GM18508 (cell line): ENCODE results near the gene PHF13.
"Not testable (repeated sequence)": the region's sequence is repeated elsewhere in the genome, so short reads cannot be mapped to it uniquely, and the experiment has no call there.

Experiments used
- ATAC-seq: cut with Tn5 transposase; IDR thresholded peaks from one replicate; pipeline ENCODE4 v1.9.1; 2021; ENCODE audit warnings: moderate number of reproducible peaks; ENCODE audit not compliant: insufficient read depth, unreplicated experiment

The PHF13 gene

GRCh38 chr1:6585841-6586240 lies 27.7 kb upstream of the PHF13 start:
- ATAC-seq: no peak

GRCh38 chr1:6586404-6586816 lies 27.1 kb upstream of the PHF13 start:
- no peak for ATAC-seq

DNA sequence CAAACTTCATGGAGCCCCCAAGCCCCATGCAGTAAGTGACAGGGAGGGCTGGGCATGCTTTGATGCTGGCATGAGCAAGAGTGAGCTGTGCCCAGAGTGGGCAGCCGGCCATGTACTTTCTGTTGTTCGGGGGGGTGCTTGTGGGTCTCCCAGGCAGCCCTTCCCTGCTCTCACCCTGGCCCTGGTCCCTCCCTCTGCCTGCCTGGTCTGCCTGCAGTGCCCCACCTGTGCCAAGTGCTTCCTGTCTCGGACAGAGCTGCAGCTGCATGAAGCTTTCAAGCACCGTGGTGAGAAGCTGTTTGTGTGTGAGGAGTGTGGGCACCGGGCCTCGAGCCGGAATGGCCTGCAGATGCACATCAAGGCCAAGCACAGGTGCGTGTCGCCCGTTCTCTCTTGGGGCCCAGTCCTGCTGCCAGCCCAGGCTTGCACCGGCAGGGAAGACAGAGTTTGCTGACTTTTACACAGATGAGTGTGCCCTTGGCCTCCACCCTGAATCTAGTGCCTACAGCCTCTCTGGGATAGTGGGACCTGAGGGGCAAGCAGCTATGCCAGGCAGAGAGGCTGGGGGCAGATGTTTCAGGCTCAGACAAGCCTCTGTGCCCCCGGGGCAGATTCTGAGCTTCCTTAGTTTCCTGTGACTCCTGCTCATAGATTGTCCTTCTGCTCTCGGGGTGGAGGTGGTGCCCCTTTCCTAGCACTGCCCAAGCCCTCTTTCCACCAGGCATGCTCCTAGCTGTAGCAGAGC lies 26.1 kb upstream of the PHF13 start:
- no peak for ATAC-seq

DNA sequence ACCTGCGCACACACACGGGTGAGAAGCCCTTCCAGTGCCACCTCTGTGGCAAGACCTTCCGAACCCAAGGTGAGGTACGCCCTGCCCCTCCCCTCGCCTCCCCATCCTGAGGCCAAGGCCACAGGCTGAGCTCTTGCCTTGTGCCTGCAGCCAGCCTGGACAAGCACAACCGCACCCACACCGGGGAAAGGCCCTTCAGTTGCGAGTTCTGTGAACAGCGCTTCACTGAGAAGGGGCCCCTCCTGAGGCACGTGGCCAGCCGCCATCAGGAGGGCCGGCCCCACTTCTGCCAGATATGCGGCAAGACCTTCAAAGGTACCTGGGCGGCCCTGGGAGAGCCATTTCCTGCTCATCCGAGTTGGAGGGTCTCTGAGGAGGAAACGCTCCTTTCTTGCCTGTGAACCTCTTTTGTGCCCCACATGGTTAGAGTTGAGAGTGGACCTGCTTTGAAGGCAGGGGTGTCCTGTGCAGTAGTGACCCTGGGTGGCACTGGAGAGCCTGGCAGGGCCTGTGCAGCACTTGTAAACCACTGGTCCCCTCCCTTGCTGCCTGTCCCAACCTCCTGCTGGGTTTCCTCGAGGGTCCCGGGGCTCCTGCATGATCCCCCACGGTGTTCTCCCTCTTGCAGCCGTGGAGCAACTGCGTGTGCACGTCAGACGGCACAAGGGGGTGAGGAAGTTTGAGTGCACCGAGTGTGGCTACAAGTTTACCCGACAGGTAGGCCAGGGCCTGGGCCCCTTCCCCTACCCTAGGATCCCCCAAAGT lies 25.2 kb upstream of the PHF13 start:
- ATAC-seq: no peak

DNA sequence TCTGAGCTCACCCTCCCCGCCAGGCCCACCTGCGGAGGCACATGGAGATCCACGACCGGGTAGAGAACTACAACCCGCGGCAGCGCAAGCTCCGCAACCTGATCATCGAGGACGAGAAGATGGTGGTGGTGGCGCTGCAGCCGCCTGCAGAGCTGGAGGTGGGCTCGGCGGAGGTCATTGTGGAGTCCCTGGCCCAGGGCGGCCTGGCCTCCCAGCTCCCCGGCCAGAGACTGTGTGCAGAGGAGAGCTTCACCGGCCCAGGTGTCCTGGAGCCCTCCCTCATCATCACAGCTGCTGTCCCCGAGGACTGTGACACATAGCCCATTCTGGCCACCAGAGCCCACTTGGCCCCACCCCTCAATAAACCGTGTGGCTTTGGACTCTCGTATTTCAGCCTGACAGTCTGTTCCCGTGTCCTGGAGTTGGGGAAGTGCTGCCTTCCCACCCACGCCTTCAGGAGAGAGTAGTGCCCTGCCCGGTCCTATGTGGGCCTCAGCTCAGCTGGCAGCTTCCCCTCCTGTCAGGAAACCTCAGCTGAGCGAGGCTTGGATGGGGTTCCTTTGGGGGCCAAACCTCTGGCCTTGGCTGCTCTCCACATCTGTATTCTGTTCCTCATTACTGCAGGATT lies 24.5 kb upstream of the PHF13 start:
- no peak for ATAC-seq

- no peak for ATAC-seq
These were observed 23.5 kb upstream of the PHF13 start for GRCh38 chr1:6590046-6590445.

DNA sequence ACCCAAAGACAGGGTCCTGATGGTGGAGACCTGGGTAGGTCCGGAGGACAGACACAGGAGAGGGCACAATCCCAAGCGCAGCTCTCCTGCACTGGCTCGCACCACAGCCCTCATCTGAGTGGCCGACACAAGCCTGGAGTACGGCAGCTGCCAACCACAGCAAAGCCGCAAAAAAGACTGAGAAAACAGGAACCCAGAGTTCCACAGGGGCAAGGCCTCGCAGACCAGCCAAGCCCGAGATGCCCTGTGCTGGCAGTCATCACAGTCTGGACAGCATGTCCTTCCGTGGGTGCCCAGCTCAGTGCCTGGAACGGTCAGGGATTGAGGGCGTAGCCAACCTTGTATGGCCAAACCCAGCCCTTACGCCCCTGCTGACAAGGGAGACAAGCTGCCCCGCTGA lies 22.3 kb upstream of the PHF13 start:
- ATAC-seq: no peak

GRCh38 chr1:6591644-6592043 lies 21.9 kb upstream of the PHF13 start:
- ATAC-seq: no peak

DNA sequence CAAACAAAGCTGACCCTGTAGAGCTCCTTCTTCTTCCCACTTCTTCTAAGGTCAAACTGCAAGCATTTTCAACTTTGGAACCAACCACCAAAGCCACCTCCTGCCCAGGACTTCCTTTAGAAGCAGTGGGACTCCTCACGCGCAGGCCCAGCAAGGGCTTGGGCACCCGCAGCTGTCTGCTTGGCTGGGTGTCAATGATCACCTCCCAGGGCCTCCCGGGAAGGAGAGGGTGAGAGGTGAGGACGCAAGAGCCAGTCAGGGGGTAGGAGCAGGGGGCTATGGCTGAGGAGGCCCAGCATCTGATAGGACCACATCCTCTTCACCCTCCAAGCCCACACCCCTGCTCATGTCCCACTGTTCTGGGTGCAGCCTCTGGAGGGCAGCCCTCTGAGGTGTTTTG lies 21.1 kb upstream of the PHF13 start:
- ATAC-seq: no peak

DNA sequence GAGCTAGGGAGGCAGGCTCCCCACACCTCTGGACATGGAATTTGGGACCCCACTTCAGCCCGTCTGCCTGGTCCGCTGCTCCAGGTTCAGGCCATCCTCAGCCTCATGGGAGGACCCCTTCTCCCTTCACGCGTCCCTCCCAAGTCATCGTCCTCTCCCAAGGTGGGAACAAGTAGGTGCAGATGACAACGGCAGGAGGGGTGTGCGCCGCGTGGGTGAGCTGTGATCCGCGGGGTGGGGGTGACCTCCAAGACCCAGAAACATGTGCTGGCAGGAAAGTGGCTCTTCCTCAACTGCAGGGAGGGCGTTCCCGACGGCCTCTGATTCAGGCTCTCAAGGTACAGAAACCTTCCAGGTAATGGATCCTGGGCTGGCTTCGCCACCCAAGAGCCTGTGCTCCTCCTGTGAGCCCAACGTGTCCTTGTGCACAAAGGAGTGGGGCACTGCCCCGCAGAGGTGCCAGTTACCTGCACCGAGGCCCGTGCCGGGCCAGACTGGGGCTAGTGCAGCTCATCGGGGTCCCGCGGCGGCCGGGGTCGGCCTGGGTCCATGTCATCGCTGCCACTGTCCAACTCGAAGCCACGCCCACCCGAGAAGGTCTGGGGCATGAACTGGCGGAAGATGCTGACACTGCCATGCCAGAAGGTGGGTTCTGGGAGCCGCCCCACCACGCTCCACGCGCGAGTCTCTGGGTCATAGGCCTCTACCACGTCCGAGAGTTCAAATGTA lies 20.5 kb upstream of the PHF13 start:
- ATAC-seq: no peak

GRCh38 chr1:6593810-6594209 lies 19.7 kb upstream of the PHF13 start:
- no peak for ATAC-seq

DNA sequence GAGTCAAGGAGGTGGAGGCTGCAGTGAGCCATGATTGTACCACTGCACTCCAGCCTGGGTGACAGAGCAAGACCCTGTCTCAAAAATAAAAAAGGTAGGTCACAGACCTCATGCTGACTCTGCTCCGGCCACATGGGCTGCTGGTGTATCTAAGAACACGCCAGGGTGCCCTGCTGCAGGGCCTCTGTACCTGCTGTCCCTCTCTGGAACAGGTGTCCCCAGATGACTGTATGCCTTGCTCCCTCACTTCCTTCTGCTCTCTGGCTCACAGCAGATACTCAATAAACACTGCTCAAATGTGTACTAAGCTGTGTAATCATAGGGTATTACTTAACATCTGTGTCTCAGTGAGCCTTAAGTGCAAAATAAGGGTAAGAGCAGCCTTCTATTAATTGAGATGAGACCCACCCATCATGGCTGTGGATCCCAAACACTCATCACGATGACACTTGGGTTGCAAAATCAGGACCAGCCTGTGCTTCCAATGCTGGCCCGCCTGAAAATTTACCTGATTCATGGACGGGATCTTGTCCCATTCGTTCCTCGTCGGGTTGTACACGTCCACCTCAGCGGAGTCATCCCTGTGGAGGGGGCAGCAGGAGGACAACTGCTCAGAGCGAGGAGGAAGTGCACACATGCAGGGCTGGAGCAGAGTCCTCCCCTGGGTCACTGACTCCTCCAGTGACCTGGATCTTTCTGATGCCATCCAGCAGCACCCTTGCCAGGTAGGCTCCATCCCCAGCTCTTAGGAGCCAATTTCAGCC lies 18.4 kb upstream of the PHF13 start:
- ATAC-seq: no peak

GRCh38 chr1:6596351-6596750 lies 17.2 kb upstream of the PHF13 start:
- no peak for ATAC-seq

GRCh38 chr1:6596886-6597776 lies 16.4 kb upstream of the PHF13 start:
- no peak for ATAC-seq

DNA sequence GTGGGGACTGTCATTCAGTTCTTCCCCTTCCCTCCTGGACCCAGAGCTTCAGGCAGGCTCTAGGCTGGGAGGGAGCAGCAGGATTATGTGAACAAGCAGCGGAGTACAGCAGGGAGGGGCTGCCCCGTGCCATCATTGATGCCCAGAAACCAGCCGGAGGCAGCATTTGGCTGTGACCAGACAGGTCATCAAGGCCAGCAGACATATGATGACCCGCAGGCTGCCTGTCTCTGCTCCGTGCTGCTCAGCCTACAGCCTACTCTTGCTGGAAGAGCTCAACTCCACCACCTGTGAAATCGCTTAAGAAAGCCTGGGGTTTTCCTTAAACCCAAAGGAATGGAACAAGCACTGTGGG lies 15.8 kb upstream of the PHF13 start:
- no peak for ATAC-seq

DNA sequence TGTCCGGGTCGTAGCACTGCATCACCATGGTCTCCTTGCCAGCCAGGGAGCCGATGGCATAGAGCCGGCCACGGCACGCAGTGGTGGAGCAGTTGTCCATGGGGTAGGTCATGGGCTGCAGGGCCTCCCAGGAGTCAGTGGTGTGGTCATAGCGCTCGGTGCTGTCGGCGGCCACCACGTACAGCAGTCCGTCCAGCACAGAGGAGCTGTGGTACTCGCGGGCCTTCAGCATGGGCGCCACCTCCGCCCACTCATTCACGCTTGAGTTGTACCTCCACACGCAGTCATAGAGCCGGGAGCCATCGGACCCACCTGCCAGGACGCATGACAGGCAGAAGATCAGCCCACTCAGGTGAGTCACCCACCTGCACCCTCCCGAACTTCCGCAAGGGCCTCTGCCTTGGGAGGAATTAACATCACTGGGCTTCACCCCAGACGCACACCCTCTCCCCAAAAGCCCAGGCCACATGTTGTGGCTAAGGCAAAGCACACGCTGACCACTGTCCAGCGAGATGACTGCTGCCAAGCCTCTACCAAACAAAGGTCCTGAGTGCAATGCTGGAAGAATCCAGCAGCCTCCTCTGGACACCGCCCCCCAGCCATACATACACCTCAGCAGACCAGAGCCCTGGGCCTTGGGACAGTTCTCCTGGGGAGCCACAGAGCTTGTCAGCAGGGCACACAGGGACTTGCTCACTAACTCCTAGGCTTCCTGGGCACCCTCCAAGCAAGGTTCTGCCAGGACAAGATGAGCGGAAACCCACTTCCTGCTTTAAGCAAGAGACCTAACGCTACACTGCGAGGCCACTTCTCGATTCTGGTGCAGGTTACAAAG lies 14.2 kb upstream of the PHF13 start:
- ATAC-seq: no peak

DNA sequence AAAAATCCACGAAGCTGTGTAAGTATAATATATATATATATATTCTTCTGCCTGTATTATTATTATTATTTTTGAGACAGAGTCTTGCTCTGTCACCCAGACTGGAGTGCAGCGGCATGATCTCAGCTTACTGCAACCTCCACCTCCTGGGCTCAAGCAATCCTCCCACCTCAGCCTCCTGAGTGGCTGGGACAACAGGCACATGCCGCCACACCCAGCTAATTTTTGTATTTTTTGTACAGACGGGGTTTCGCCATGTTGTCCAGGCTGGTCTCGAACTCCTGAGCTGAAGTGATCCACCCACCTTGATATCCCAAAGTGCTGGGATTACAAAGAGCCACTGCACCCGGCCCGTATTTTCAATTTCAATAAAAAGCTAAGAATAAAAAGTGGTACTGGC lies 13.5 kb upstream of the PHF13 start:
- ATAC-seq: not testable (repeated sequence)

- no peak for ATAC-seq
These were observed 13.0 kb upstream of the PHF13 start for GRCh38 chr1:6600410-6601048.
